Skeletal muscle cell (primary cell): ENCODE data around the gene CXCL12.

ENCODE experiments used
- DNase-seq: peaks from one replicate; pipeline ENCODE4 v3.0.0-alpha.2; 2010; ENCODE audit warnings: low read depth
- H3K4me3 ChIP-seq: 2 replicates; pipeline ENCODE4 v1.5.1; 2011; ENCODE audit warnings: low read depth, mild to moderate bottlenecking, control low read depth, low read length, moderate library complexity

The CXCL12 gene

GRCh38 chr10:44344727-44345126 lies 40.2 kb downstream of the CXCL12 start:
- H3K4me3 ChIP-seq = no peak overlapping the region
- no peak for DNase-seq

- DNase-seq = no peak
- H3K4me3 ChIP-seq = no peak overlapping the region
Measured at GRCh38 chr10:44343843-44344242, 41.1 kb downstream of the CXCL12 start.

- no peak for DNase-seq
- H3K4me3 ChIP-seq = no peak overlapping the region
Measured at GRCh38 chr10:44341886-44342285, 43.0 kb downstream of the CXCL12 start.

GRCh38 chr10:44340557-44340956 lies 44.3 kb downstream of the CXCL12 start:
- no peak for DNase-seq
- no peak overlapping the region for H3K4me3 ChIP-seq

- DNase-seq = no peak
- H3K4me3 ChIP-seq = no peak overlapping the region
Measured at GRCh38 chr10:44339218-44339617, 45.7 kb downstream of the CXCL12 start.

GRCh38 chr10:44337081-44337480 lies 47.8 kb downstream of the CXCL12 start:
- DNase-seq = no peak
- no peak overlapping the region for H3K4me3 ChIP-seq

GRCh38 chr10:44335330-44336021 lies 49.4 kb downstream of the CXCL12 start:
- DNase-seq = no peak

GRCh38 chr10:44334621-44335184 lies 50.2 kb downstream of the CXCL12 start:
- DNase-seq = peak; percentile 76

More at GRCh38 chr10:44335330-44336021, 49.4 kb downstream of the CXCL12 start:
- H3K4me3 ChIP-seq = no peak overlapping the region

GRCh38 chr10:44334091-44334490 lies 50.8 kb downstream of the CXCL12 start:
- DNase-seq = no peak

More at GRCh38 chr10:44334621-44335184, 50.2 kb downstream of the CXCL12 start:
- no peak overlapping the region for H3K4me3 ChIP-seq

GRCh38 chr10:44333511-44333910 lies 51.4 kb downstream of the CXCL12 start:
- H3K4me3 ChIP-seq = no peak overlapping the region
- DNase-seq = no peak

More at GRCh38 chr10:44334091-44334490, 50.8 kb downstream of the CXCL12 start:
- no peak overlapping the region for H3K4me3 ChIP-seq

GRCh38 chr10:44332465-44332864 lies 52.4 kb downstream of the CXCL12 start:
- no peak for DNase-seq

GRCh38 chr10:44330431-44330830 lies 54.5 kb downstream of the CXCL12 start:
- DNase-seq = no peak
- no peak overlapping the region for H3K4me3 ChIP-seq

More at GRCh38 chr10:44332465-44332864, 52.4 kb downstream of the CXCL12 start:
- H3K4me3 ChIP-seq = no peak overlapping the region

GRCh38 chr10:44327461-44327860 lies 57.4 kb downstream of the CXCL12 start:
- no peak for DNase-seq
- H3K4me3 ChIP-seq = no peak overlapping the region
